ENCODE data around the gene GSTO2.

- no peak for TF ChIP-seq POLR2A (IDR thresholded peaks at IDR 0.05)
- no peak for TF ChIP-seq CTCF (IDR thresholded peaks at IDR 0.05 in 8 of 11, conservative IDR thresholded peaks at IDR 0.05 in 3 of 11)
Observed at GRCh38 chr10:104293781-104294321, 24.9 kb downstream of the GSTO2 start.
